Measurements from ENCODE around the gene FLT1.
A peak's percentile ranks its signal among the peaks of the same experiment; 100 is the strongest.

Gene FLT1

DNA sequence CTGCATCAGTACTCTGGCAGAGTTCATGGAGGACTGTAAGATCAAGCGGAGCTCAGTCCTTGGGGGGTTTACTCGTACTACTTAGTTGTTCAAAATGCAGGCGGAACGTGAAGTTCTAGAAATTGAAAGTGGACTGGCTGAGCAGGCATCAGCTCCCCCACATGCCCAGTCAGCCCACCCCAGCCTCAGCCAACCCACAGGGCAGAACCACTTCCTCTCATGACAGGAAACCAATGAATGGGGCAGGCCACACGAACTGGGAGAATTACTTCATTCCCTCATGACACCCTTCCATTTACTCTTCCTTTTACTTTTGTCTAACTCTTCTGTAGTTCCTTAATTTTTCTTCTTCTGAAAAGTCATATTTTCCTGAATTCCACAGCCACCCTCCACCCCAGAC lies 71.9 kb downstream of the FLT1 start:
- peak overlapping the region; percentile 6; the same call in 1 of the 2 replicates for H3K27ac ChIP-seq (replicated peaks)
- peak; percentile 65 to 86 for DNase-seq (ENCODE audit: low read depth in 1 of 2, low spot score in 1 of 2)
- peak; percentile 71 for TF ChIP-seq POLR2AphosphoS5 (IDR thresholded peaks at IDR 0.05; ENCODE audit: low read depth)
- no peak for TF ChIP-seq REST (IDR thresholded peaks at IDR 0.05; ENCODE audit: insufficient replicate concordance, low read depth)
- peak; percentile 44; the same call in 1 of the 2 replicates for TF ChIP-seq GABPA (IDR thresholded peaks at IDR 0.05; ENCODE audit: low read depth)
- TF ChIP-seq, protein P1, sequence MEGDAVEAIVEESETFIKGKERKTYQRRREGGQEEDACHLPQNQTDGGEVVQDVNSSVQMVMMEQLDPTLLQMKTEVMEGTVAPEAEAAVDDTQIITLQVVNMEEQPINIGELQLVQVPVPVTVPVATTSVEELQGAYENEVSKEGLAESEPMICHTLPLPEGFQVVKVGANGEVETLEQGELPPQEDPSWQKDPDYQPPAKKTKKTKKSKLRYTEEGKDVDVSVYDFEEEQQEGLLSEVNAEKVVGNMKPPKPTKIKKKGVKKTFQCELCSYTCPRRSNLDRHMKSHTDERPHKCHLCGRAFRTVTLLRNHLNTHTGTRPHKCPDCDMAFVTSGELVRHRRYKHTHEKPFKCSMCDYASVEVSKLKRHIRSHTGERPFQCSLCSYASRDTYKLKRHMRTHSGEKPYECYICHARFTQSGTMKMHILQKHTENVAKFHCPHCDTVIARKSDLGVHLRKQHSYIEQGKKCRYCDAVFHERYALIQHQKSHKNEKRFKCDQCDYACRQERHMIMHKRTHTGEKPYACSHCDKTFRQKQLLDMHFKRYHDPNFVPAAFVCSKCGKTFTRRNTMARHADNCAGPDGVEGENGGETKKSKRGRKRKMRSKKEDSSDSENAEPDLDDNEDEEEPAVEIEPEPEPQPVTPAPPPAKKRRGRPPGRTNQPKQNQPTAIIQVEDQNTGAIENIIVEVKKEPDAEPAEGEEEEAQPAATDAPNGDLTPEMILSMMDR (IDR thresholded peaks at IDR 0.05; ENCODE audit: insufficient read depth, low read length), result no peak
- TF ChIP-seq SPI1 (IDR thresholded peaks at IDR 0.05; ENCODE audit: borderline replicate concordance, low read depth), result peak; percentile 98
- H3K27me3 ChIP-seq (ENCODE audit: insufficient read depth, poor library complexity, severe bottlenecking), result no peaks in the 10 kb centered on the region
- H3K4me3 ChIP-seq (replicated peaks; ENCODE audit: insufficient read depth, low read length), result no peak overlapping the region

DNA sequence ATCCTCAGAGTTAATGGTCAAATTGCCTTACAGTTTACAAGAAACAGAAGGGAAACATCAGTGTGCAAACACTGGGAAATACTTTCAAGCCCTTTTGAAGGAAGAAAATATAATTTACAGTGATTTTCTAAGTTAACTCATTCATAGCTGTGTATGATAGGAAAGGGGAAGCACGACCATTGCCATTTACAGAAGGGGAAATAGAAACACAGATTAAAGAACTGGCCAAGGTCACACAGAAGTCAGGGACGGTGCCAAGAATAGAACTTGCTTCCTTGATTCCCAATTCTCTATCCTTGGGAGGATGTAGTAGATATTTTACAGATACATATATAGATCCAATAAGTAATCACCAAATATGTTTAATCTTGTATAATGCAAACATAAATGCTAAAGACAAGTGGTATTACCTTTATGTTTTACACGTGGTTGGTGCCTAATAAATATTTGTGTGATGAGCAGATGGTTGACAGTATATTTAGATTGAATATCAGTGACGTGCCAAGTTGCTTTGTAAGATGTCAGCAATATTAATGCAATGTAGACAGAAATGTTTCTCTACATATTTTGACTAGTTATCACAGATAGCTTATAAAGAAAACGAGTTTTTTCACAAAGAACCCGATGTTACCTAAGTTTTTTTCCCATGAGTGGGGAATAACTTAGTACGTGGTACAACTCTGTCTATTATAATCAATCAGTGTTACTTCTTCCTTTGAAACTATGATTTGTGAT lies 73.1 kb downstream of the FLT1 start:
- no peaks in the 10 kb centered on the region for H3K27me3 ChIP-seq (ENCODE audit: insufficient read depth, poor library complexity, severe bottlenecking)
- TF ChIP-seq, protein P1 (IDR thresholded peaks at IDR 0.05; ENCODE audit: insufficient read depth, low read length), result no peak
- peak; percentile 43; the same call in 1 of the 2 replicates for TF ChIP-seq SPI1 (IDR thresholded peaks at IDR 0.05; ENCODE audit: borderline replicate concordance, low read depth)
- DNase-seq (ENCODE audit: low read depth in 1 of 2, low spot score in 1 of 2), result peak in 1 of 2 experiments; percentile 34
- no peak overlapping the region for H3K27ac ChIP-seq (replicated peaks)
- no peak overlapping the region for H3K4me3 ChIP-seq (replicated peaks; ENCODE audit: insufficient read depth, low read length)

DNA sequence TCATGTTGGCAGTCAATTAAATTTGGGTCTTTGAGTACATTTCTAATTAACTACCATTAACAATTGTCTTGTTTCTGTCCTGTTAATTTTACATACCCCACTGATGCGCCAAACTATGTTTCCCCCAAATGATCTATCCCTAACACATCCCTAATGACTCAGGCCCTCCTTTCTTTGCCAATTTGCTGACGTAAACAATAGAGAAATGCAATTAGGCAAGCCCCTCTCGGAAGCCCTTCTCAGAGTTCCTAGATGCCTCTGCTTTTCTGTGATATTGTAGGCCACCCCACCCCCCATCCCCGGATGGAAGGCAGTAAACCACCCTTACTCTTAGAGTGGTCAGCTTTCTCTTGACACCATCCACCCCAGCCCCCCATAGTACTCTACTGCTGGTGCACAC lies 74.2 kb downstream of the FLT1 start:
- DNase-seq (ENCODE audit: low read depth in 1 of 2, low spot score in 1 of 2), result no peak
- TF ChIP-seq REST (IDR thresholded peaks at IDR 0.05; ENCODE audit: insufficient replicate concordance, low read depth), result no peak
- TF ChIP-seq, protein P1 (IDR thresholded peaks at IDR 0.05; ENCODE audit: insufficient read depth, low read length), result no peak
- TF ChIP-seq GABPA (IDR thresholded peaks at IDR 0.05; ENCODE audit: low read depth), result no peak
- TF ChIP-seq POLR2AphosphoS5 (IDR thresholded peaks at IDR 0.05; ENCODE audit: low read depth), result no peak
- TF ChIP-seq SPI1 (IDR thresholded peaks at IDR 0.05; ENCODE audit: borderline replicate concordance, low read depth), result no peak
- no peaks in the 10 kb centered on the region for H3K27me3 ChIP-seq (ENCODE audit: insufficient read depth, poor library complexity, severe bottlenecking)
- no peak overlapping the region for H3K4me3 ChIP-seq (replicated peaks; ENCODE audit: insufficient read depth, low read length)
- no peak overlapping the region for H3K27ac ChIP-seq (replicated peaks)

All from HL-60 (cell line).